ENCODE measurements around the gene ERBB4.

ERBB4 gene

DNA sequence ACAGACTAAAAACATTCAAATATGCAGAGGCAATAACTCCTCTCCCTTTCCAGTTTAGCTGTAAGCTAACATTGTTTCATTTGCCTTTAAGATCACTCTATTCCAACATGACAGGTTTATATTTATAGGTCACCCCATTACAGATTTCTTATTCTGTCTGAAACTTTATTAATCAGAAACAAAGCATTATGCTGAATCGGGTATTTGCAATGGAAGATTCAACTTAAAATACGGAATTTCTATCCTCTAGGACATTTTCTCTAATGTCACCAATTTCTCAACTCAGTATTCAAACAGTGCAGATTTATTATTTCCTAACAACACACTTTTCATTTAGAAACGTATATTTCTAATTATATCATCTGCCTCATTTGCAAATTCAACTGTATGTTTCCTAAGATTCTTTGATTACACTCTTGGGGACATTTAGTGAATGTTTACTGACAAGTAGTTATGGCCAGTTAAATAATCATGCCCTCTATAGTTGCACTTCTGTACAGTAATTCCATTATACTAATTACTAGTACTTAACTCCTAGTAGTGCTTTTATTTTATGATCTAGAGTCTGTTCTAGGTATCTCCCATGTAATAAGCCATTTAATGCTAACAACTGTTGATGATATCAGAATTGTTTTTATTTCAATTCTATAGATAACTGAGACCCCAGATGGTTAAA lies 358.1 kb downstream of the ERBB4 start:
- Histone ChIP-seq H3K9me3 (no peaks in the 10 kb centered on the region), H3K36me3 (no peaks in the 10 kb centered on the region), H3K4me3 (ENCODE audit: low read depth, low read length) (no peak overlapping the region), H3K27me3 (no peaks in the 10 kb centered on the region), H3K4me1 (peaks cover 2% of the 10 kb centered on the region; the same call in 1 of the 2 replicates)
- TF ChIP-seq, protein P1, sequence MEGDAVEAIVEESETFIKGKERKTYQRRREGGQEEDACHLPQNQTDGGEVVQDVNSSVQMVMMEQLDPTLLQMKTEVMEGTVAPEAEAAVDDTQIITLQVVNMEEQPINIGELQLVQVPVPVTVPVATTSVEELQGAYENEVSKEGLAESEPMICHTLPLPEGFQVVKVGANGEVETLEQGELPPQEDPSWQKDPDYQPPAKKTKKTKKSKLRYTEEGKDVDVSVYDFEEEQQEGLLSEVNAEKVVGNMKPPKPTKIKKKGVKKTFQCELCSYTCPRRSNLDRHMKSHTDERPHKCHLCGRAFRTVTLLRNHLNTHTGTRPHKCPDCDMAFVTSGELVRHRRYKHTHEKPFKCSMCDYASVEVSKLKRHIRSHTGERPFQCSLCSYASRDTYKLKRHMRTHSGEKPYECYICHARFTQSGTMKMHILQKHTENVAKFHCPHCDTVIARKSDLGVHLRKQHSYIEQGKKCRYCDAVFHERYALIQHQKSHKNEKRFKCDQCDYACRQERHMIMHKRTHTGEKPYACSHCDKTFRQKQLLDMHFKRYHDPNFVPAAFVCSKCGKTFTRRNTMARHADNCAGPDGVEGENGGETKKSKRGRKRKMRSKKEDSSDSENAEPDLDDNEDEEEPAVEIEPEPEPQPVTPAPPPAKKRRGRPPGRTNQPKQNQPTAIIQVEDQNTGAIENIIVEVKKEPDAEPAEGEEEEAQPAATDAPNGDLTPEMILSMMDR (IDR thresholded peaks at IDR 0.05; ENCODE audit: low read depth, low read length) = no peak
- DNase-seq = no peak

DNA sequence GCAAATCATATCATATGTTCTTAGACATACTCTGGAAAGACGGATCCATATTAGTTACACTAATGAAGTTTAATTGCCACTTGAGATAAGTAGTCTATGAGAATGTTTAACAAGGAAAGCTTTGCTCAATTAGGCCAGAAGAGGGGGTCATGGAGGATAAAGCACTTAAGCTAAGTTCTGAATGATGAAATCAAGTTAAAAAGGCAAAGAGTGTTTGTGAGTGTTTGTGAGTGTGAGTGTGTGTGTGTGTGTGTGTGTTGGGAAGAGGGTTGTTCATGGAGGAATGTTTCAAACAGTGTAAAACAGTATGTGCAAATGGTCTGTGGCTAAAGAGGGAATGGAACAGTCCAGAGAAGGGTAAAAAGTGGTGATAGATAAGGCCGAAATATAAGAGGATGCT lies 360.9 kb downstream of the ERBB4 start:
- TF ChIP-seq, protein P1 (IDR thresholded peaks at IDR 0.05; ENCODE audit: low read depth, low read length) = peak; percentile 38; the same call in 1 of the 2 replicates
- peak; percentile 6 for DNase-seq
- no peak overlapping the region for H3K4me3 ChIP-seq (ENCODE audit: low read depth, low read length)
- no peaks in the 10 kb centered on the region for H3K36me3 ChIP-seq
- peaks cover 2% of the 10 kb centered on the region; the same call in 1 of the 2 replicates for H3K4me1 ChIP-seq
- H3K27me3 ChIP-seq = no peaks in the 10 kb centered on the region
- no peaks in the 10 kb centered on the region for H3K9me3 ChIP-seq

DNA sequence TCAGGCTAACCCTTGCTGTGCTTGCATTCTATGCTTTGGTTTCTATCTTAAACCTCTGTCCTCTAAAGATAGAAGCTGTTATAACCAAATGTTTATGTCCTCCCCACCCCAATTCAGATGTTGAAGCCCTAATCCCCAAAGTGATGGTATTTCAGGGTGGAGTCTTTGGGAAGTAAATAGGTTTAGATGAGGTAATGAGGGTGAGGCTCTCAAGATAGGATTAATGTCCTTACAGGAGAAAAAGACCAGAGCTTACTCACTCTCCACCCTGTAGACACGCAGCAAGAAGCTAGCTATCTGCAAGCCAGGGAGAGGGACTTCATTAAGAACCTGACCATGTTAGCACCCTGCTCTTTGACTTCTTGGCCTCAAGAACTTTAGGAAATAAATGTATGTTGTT lies 362.5 kb downstream of the ERBB4 start:
- TF ChIP-seq, protein P1 (IDR thresholded peaks at IDR 0.05; ENCODE audit: low read depth, low read length) = no peak
- DNase-seq = no peak
- Histone ChIP-seq H3K4me1 (peaks cover 2% of the 10 kb centered on the region; the same call in 1 of the 2 replicates), H3K9me3 (no peaks in the 10 kb centered on the region), H3K27me3 (no peaks in the 10 kb centered on the region), H3K36me3 (no peaks in the 10 kb centered on the region), H3K4me3 (ENCODE audit: low read depth, low read length) (no peak overlapping the region)

DNA sequence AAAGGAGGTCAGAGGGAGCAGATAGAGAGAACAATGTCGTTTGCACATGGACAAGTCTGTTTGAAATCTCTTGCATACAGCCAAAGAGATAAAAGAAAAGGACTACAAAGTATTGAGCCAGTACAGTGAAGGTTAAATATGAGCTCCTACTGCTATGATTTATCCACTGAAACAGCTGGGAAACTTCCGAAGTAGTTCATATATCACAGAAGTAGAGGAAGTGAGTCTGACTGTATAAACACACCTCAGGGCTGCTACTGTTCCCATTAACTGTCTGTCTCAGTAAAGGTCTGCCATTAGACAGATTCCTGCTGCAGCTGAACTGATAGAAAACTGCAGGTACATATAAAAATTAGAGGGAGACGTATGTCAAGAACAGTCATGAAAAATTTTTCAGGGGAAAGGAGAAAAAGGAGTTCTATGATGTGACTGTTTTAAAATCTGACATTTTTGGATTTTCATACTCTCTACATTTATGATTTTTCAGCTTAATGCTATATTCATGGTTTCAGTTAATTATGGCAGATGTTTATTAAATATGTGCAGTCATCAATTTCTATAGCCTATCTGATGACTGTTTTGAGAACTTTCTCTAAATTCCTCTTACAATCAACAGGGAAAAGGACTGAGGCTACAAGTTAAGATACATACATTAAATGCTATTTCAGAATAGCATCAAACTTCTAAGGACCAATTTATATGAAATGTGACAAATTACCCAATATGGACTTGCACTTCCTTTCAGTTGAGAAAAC lies 364.7 kb downstream of the ERBB4 start:
- Histone ChIP-seq H3K4me3 (ENCODE audit: low read depth, low read length) (no peak overlapping the region), H3K36me3 (no peaks in the 10 kb centered on the region), H3K9me3 (no peaks in the 10 kb centered on the region), H3K4me1 (no peaks in the 10 kb centered on the region), H3K27me3 (no peaks in the 10 kb centered on the region)
- DNase-seq = no peak
- TF ChIP-seq, protein P1 (IDR thresholded peaks at IDR 0.05; ENCODE audit: low read depth, low read length) = no peak

DNA sequence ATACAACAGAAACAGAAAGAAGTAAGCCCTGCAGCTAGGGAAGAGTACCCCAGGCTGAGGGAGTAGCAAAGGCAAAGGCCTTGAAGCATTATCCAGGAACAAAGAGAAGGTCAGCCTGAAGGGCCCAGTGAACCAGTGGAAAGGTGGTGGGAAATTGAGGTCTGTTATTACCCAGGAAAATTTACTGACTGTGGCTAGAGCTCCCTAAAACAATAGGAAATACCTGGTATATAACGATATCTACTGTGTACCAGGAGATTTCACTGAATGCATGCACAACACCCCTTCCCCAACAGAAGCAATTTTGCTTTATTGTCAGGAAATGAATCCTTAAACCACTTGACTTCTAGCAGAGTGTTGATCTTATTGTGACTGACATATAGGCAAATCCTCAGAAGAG lies 365.3 kb downstream of the ERBB4 start:
- no peaks in the 10 kb centered on the region for H3K36me3 ChIP-seq
- TF ChIP-seq, protein P1 (IDR thresholded peaks at IDR 0.05; ENCODE audit: low read depth, low read length) = no peak
- no peak overlapping the region for H3K4me3 ChIP-seq (ENCODE audit: low read depth, low read length)
- no peak for DNase-seq
- H3K27me3 ChIP-seq = no peaks in the 10 kb centered on the region
- no peaks in the 10 kb centered on the region for H3K4me1 ChIP-seq
- H3K9me3 ChIP-seq = no peaks in the 10 kb centered on the region

DNA sequence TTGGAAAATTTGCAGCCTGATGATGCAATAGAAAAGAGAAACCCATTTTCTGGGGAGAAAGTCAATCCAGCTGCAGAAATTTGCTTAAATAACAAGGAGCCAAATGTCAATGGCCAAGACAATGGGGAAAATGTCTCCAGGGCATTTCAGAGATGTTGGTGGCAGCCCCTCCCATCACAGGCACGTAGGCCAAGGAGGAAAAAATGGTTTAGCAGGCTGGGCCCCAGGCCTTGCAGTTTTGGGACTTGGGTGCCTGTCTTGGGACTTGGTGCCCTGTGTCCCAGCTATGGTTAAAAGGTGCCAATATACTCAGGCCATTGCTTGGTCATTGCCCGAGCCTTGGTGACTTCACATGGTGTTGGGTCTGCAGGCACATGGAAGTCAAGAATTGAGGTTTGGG lies 368.2 kb downstream of the ERBB4 start:
- no peaks in the 10 kb centered on the region for H3K4me1 ChIP-seq
- DNase-seq = no peak
- H3K9me3 ChIP-seq = no peaks in the 10 kb centered on the region
- no peaks in the 10 kb centered on the region for H3K27me3 ChIP-seq
- no peak overlapping the region for H3K4me3 ChIP-seq (ENCODE audit: low read depth, low read length)
- TF ChIP-seq, protein P1 (IDR thresholded peaks at IDR 0.05; ENCODE audit: low read depth, low read length) = no peak
- H3K36me3 ChIP-seq = no peaks in the 10 kb centered on the region
